Esophagus squamous epithelium (tissue), 4 donors: Measurements from ENCODE around the gene HBS1L.

ENCODE experiments used
- POLR2A ChIP-seq, 4 donors: fragments of 450-650 bp; IDR thresholded peaks; one replicate each; pipeline ENCODE4 v1.6.1; 2017; ENCODE audit warnings: antibody characterized with exemption in 4 of 4, mild to moderate bottlenecking in 4 of 4, moderate library complexity in 3 of 4
- TF ChIP-seq, protein P1 (sequence below), 6 experiments: fragments of 450-650 bp in 4 of 6; fragments of 200-600 bp in 2 of 6; sonication (generic) in 2 of 6; IDR thresholded peaks; one replicate each; pipeline ENCODE4 v1.5.1; 2016 to 2019; ENCODE audit warnings: antibody characterized with exemption in 6 of 6, mild to moderate bottlenecking in 4 of 6, moderate library complexity in 4 of 6

DNA sequence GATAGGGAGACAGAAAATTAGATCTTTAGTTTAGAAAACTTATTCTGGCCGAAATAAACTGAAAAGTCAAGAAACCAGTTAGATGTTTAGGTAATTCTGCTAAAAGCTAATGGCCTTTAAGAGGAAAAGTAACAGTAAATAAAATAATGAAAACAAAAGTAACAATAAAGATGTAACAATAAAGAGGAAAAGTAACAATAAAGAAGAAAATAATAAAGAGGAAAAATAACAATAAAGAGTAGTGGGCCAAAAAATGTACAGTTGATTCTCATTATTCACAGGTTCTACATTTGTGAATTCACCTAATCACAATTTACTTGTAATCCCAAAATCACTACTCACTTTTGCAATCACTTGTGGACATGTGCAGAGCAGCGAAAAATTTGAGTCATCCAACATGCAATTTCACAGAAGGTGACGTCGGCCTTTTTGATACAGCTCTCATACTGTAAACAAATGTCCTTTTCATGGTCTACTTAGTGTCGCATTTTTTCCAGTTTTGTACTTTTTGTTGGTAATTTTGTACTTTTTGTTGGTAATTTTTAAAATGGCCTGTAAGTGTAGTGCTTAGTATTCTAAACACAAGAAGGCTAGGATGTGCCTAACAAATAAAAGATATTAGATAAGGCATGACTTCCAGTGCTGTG is 24.0 kb downstream of the HBS1L start:
- TF ChIP-seq, protein P1, sequence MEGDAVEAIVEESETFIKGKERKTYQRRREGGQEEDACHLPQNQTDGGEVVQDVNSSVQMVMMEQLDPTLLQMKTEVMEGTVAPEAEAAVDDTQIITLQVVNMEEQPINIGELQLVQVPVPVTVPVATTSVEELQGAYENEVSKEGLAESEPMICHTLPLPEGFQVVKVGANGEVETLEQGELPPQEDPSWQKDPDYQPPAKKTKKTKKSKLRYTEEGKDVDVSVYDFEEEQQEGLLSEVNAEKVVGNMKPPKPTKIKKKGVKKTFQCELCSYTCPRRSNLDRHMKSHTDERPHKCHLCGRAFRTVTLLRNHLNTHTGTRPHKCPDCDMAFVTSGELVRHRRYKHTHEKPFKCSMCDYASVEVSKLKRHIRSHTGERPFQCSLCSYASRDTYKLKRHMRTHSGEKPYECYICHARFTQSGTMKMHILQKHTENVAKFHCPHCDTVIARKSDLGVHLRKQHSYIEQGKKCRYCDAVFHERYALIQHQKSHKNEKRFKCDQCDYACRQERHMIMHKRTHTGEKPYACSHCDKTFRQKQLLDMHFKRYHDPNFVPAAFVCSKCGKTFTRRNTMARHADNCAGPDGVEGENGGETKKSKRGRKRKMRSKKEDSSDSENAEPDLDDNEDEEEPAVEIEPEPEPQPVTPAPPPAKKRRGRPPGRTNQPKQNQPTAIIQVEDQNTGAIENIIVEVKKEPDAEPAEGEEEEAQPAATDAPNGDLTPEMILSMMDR (IDR thresholded peaks at IDR 0.05): no peak
- no peak for TF ChIP-seq POLR2A (IDR thresholded peaks at IDR 0.05)
